8988T (cell line): ENCODE results near the gene ARHGAP26.
"Not testable (repeated sequence)": the region's sequence is repeated elsewhere in the genome, so short reads cannot be mapped to it uniquely, and the experiment has no call there.

Experiments
- DNase-seq: peaks from one replicate; pipeline ENCODE4 v3.0.0; 2011

ARHGAP26 gene

GRCh38 chr5:143108498-143109128 lies 338.4 kb downstream of the ARHGAP26 start:
- DNase-seq, result no peak

- no peak for DNase-seq
Observed at GRCh38 chr5:143110591-143110990, 340.4 kb downstream of the ARHGAP26 start.

- DNase-seq, result no peak
Observed at GRCh38 chr5:143111799-143112198, 341.6 kb downstream of the ARHGAP26 start.

- DNase-seq, result no peak
Observed at GRCh38 chr5:143113461-143113860, 343.3 kb downstream of the ARHGAP26 start.

GRCh38 chr5:143114481-143114880 lies 344.3 kb downstream of the ARHGAP26 start:
- DNase-seq, result no peak

- no peak for DNase-seq
Observed at GRCh38 chr5:143115381-143115780, 345.2 kb downstream of the ARHGAP26 start.

GRCh38 chr5:143116814-143117213 lies 346.6 kb downstream of the ARHGAP26 start:
- no peak for DNase-seq

GRCh38 chr5:143117821-143118220 lies 347.6 kb downstream of the ARHGAP26 start:
- no peak for DNase-seq

GRCh38 chr5:143118222-143118621 lies 348.0 kb downstream of the ARHGAP26 start:
- DNase-seq, result no peak

GRCh38 chr5:143118818-143119217 lies 348.6 kb downstream of the ARHGAP26 start:
- not testable (repeated sequence) for DNase-seq

GRCh38 chr5:143119291-143119769 lies 349.2 kb downstream of the ARHGAP26 start:
- DNase-seq, result no peak

- DNase-seq, result no peak
Observed at GRCh38 chr5:143119881-143120341, 349.7 kb downstream of the ARHGAP26 start.

GRCh38 chr5:143120460-143121134 lies 350.4 kb downstream of the ARHGAP26 start:
- no peak for DNase-seq

GRCh38 chr5:143121135-143121475 lies 350.9 kb downstream of the ARHGAP26 start:
- no peak for DNase-seq

- DNase-seq, result no peak
Observed at GRCh38 chr5:143124593-143124992, 354.4 kb downstream of the ARHGAP26 start.

GRCh38 chr5:143126174-143127019 lies 356.2 kb downstream of the ARHGAP26 start:
- no peak for DNase-seq

- no peak for DNase-seq
Observed at GRCh38 chr5:143128412-143129071, 358.4 kb downstream of the ARHGAP26 start.

- no peak for DNase-seq
Observed at GRCh38 chr5:143129203-143129602, 359.0 kb downstream of the ARHGAP26 start.

- no peak for DNase-seq
Observed at GRCh38 chr5:143129910-143130612, 359.9 kb downstream of the ARHGAP26 start.

GRCh38 chr5:143130613-143131305 lies 360.6 kb downstream of the ARHGAP26 start:
- no peak for DNase-seq

GRCh38 chr5:143131972-143132371 lies 361.8 kb downstream of the ARHGAP26 start:
- no peak for DNase-seq

- no peak for DNase-seq
Observed at GRCh38 chr5:143132739-143133138, 362.6 kb downstream of the ARHGAP26 start.
